ENCODE data around the gene DYRK1B. TPM values are rescaled to one million over a fixed set of nuclear protein-coding genes. Genes with fewer than 3 reads are reported as not detected.

The DYRK1B gene
- total and polyA plus RNA-seq, 12 donors, result 7.8 to 66.6 (median 25.5) TPM

GRCh38 chr19:39845584-39845932 lies 11.6 kb upstream of the DYRK1B start:
- Histone ChIP-seq H3K27ac (peak overlapping the region in 3 of 5 donors; percentile 76 to 89 (median 84)), H3K36me3 (replicated peaks in 1 of 2) (no peaks in the 10 kb centered on the region), H3K27me3 (no peaks in the 10 kb centered on the region), H3K4me3 (peak overlapping the region in 3 of 4 donors; percentile 72), H3K9me3 (replicated peaks in 1 of 3) (no peaks in the 10 kb centered on the region), H3K4me1 (replicated peaks in 1 of 2) (peaks cover 13 to 32% of the 10 kb centered on the region in 2 donors)
- peak in 2 of 7 donors; percentile 29 to 31 for DNase-seq
- intact Hi-C loops (cut with DNase I), result loop anchor here (2.0 to 10.0 kb wide), 2 partner anchors 51 to 53 kb away; no protein-coding TSS in a partner anchor
- no peak for TF ChIP-seq POLR2A (IDR thresholded peaks at IDR 0.05)
- TF ChIP-seq CTCF (IDR thresholded peaks at IDR 0.05), result no peak
- 0 to 2% (median 1%) methylated on average over 9 to 17 of the region's 17 CpGs for WGBS, 4 donors

- no peaks in the 10 kb centered on the region for H3K36me3 ChIP-seq (replicated peaks in 1 of 2)
- no peak overlapping the region for H3K27ac ChIP-seq
- DNase-seq, result no peak
- H3K9me3 ChIP-seq (replicated peaks in 1 of 3), result no peaks in the 10 kb centered on the region
- WGBS, 4 donors, result 34 to 39% (median 37%) methylated on average over 5 of the region's 5 CpGs
- H3K4me1 ChIP-seq (replicated peaks in 1 of 2), result peaks cover 17 to 32% of the 10 kb centered on the region in 2 donors
- TF ChIP-seq CTCF (IDR thresholded peaks at IDR 0.05), result no peak
- TF ChIP-seq POLR2A (IDR thresholded peaks at IDR 0.05), result no peak
- peak overlapping the region in 1 of 4 donors; percentile 72 for H3K4me3 ChIP-seq
- intact Hi-C loops (cut with DNase I), result loop anchor here (2.0 to 10.0 kb wide), 2 partner anchors 50 to 52 kb away; no protein-coding TSS in a partner anchor
- H3K27me3 ChIP-seq, result no peaks in the 10 kb centered on the region
These were observed 11.2 kb upstream of the DYRK1B start for GRCh38 chr19:39845172-39845571.

DNA sequence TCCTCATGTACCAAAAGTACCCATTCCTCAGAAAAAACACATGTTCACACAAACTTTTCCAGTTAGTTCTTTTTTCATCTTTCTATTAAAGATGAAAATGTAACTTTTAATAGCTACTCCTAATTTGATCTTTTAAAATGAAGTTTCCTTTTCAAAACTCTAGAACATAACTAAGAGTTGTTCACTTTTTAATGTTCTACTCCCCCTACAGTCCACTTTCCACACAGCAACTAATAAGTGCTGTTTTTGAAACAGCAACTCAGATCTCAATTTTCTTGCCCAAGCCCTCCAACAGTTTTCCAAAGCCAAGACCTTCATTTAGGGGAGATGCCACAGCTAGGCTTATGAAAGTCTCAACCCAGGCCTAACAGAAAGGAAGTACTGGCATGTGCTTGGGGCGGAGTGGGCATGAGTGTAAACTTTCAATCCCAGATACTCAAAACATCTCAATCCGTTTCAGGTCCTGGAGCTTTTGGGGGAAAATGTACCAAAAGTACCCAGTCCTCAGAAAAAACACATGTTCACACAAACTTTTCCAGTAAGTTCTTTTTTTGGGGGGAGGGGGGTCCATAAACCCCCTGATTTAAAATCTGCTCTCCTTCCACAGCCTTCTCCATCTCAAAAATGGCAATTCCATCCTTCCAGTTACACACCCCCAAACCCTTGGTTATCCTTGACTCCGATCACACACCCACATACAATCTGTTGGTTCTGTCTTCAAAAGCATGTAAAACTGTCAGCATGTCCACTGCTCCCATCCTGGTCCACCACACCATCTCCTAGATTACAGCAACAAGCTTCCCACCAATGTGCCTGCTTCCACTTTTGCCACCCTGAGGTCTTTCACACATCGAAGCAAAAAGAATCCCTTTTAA lies 10.2 kb upstream of the DYRK1B start:
- H3K36me3 ChIP-seq (replicated peaks in 1 of 2), result no peaks in the 10 kb centered on the region

More for the DNA sequence above, 10.2 kb upstream of the DYRK1B start:
- Histone ChIP-seq H3K27ac (no peak overlapping the region), H3K4me3 (no peak overlapping the region), H3K27me3 (no peaks in the 10 kb centered on the region), H3K9me3 (replicated peaks in 1 of 3) (no peaks in the 10 kb centered on the region), H3K4me1 (replicated peaks in 1 of 2) (peaks cover 27 to 32% of the 10 kb centered on the region in 2 donors)
- intact Hi-C loops (cut with DNase I), result loop anchor here (2.0 to 10.0 kb wide), 2 partner anchors 49 to 51 kb away; no protein-coding TSS in a partner anchor
- no peak for TF ChIP-seq POLR2A (IDR thresholded peaks at IDR 0.05)
- TF ChIP-seq CTCF (IDR thresholded peaks at IDR 0.05), result peak; percentile 48 to 68 (median 61)
- peak in 2 of 7 donors; percentile 37 to 42 for DNase-seq
- WGBS, 4 donors, result 52 to 61% (median 54%) methylated on average over 4 of the region's 4 CpGs

Data from adrenal gland (tissue), 12 donors.